C4-2B (cell line): ENCODE measurements around the gene RFTN1.

Experiments
- H3K27ac ChIP-seq: fragments of 450-650 bp; 2 replicates; pipeline ENCODE4 v1.5.1; 2017
- ZFX ChIP-seq: fragments of 450-650 bp; IDR thresholded peaks from 2 replicates; pipeline ENCODE4 v1.6.1; 2017
- TF ChIP-seq, protein P1 (sequence below): fragments of 450-650 bp; conservative IDR thresholded peaks from 2 replicates; pipeline ENCODE4 v1.5.1; 2017; ENCODE audit warnings: mild to moderate bottlenecking

RFTN1 gene

GRCh38 chr3:16337856-16338540 lies 175.5 kb downstream of the RFTN1 start:
- no peak overlapping the region for H3K27ac ChIP-seq
- no peak for TF ChIP-seq ZFX
- TF ChIP-seq, protein P1, sequence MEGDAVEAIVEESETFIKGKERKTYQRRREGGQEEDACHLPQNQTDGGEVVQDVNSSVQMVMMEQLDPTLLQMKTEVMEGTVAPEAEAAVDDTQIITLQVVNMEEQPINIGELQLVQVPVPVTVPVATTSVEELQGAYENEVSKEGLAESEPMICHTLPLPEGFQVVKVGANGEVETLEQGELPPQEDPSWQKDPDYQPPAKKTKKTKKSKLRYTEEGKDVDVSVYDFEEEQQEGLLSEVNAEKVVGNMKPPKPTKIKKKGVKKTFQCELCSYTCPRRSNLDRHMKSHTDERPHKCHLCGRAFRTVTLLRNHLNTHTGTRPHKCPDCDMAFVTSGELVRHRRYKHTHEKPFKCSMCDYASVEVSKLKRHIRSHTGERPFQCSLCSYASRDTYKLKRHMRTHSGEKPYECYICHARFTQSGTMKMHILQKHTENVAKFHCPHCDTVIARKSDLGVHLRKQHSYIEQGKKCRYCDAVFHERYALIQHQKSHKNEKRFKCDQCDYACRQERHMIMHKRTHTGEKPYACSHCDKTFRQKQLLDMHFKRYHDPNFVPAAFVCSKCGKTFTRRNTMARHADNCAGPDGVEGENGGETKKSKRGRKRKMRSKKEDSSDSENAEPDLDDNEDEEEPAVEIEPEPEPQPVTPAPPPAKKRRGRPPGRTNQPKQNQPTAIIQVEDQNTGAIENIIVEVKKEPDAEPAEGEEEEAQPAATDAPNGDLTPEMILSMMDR, result no peak

GRCh38 chr3:16336825-16337224 lies 176.7 kb downstream of the RFTN1 start:
- TF ChIP-seq, protein P1, result no peak
- no peak for TF ChIP-seq ZFX
- no peak overlapping the region for H3K27ac ChIP-seq

DNA sequence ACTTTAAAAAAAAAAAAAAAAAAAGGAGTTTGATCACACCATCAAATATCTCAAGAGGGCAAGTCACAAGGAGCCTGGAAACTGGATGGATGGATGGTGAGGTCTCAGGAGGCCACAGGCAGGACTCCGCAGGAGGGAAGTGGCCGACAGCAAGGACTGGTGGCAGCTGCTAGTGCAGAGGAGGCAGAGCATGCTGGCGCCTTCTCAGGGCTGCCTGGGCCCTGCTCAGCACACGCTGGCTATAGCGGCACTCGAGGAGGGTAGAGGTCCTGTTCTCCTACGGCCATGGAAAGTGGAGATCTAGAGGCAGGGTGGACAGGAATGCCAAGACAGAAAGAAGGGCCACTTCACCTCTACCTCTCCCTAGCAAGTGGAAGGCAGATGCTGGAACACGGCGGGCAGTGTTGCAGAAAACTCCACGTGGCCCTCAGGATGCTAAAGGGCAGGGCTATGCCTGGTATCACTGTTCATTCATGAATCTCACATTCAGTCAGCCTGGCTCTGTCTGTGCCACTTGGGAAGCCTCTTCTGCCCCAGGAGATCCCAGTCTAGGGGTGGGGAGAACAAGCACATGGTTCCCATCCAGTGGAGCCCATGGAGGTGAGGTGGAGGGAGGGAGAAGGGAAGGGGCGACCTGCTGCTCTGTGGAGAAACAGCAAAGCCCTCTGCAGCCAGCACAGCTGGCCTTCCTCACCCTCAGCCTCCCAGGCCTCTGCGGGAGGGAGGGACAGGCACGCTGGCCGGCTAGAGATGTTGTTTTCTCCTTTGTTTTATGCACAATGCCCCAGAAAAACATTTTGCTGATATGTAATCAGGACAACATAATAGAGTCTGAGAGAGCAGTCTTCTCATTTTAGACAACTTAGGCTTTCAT lies 177.5 kb downstream of the RFTN1 start:
- no peak overlapping the region for H3K27ac ChIP-seq
- no peak for TF ChIP-seq ZFX
- TF ChIP-seq, protein P1, result no peak

GRCh38 chr3:16335333-16335732 lies 178.2 kb downstream of the RFTN1 start:
- no peak overlapping the region for H3K27ac ChIP-seq
- TF ChIP-seq, protein P1, result no peak
- no peak for TF ChIP-seq ZFX

- TF ChIP-seq, protein P1, result no peak
- no peak for TF ChIP-seq ZFX
- H3K27ac ChIP-seq, result no peak overlapping the region
Observed at GRCh38 chr3:16334909-16335308, 178.6 kb downstream of the RFTN1 start.

DNA sequence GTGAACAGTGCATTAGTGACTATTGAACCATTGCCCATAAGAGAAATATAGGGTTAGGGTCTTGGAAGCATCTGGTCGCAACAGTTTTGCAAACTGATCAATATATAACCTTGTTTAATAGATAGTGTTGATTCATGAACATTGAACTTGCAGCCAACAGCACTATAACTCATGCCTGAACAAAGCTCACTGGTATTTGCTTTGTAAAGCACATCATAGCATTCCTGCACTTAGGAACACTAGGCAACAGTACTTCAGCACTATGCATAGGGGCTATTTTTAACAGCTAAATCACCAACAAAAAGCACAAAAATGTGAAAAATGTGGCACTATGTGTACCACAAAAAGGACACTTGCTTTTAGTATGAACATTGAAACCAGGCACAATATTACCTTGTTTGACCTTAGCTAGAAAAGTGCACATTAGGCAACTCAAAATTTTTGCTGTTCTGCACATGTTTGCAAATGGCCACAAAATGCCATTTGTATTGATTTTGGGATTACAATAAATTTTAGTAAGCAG lies 180.5 kb downstream of the RFTN1 start:
- no peak for TF ChIP-seq ZFX
- TF ChIP-seq, protein P1, result no peak
- no peak overlapping the region for H3K27ac ChIP-seq

- TF ChIP-seq, protein P1, result no peak
- TF ChIP-seq ZFX, result no peak
Observed at GRCh38 chr3:16331319-16331883, 182.1 kb downstream of the RFTN1 start.

More at GRCh38 chr3:16331319-16331883, 182.1 kb downstream of the RFTN1 start:
- H3K27ac ChIP-seq, result no peak overlapping the region
